A673 (cell line): ENCODE data around the gene DBX1. TPM values are rescaled to one million over a fixed set of nuclear protein-coding genes. Genes with fewer than 3 reads are reported as not detected.

ENCODE experiments used
- BruUV-seq: library from RNA; stranded (reverse); fragments of 400-500 nt; replicated peaks from 2 replicates; lab custom pipeline; 2021; lab: Mats Ljungman, UMichigan
- CTCF ChIA-PET: fragments of 300-600 bp; sonication (Branson Sonifier 250); formaldehyde crosslinking; loops from one replicate; lab custom pipeline; 2022; ENCODE audit warnings: antibody characterized with exemption; lab: Charles Lee
- POLR2A ChIA-PET: fragments of 300-600 bp; sonication (Branson Sonifier 250); formaldehyde crosslinking; loops from one replicate; lab custom pipeline; 2022; ENCODE audit warnings: antibody characterized with exemption; ENCODE audit not compliant: low non-redundant PET; lab: Charles Lee
- DNase-seq: peaks from one replicate; pipeline ENCODE4 v3.0.0-alpha.2; 2015; ENCODE audit warnings: low spot score
- H3K27ac ChIP-seq: fragments of 200-600 bp; sonication (generic); 2 replicates; pipeline ENCODE4 v1.5.1; 2016; ENCODE audit warnings: mixed run types, low read depth, mild to moderate bottlenecking, mixed read lengths, antibody characterized with exemption, low read length; ENCODE audit not compliant: poor library complexity, severe bottlenecking
- H3K27me3 ChIP-seq: fragments of 200-600 bp; sonication (generic); replicated peaks from 2 replicates; pipeline ENCODE4 v1.6.1; 2017; ENCODE audit warnings: mixed run types, low read depth, mild to moderate bottlenecking, mixed read lengths, antibody characterized with exemption, low read length; ENCODE audit not compliant: insufficient read depth, poor library complexity
- H3K36me3 ChIP-seq: fragments of 200-600 bp; sonication (generic); 2 replicates; pipeline ENCODE4 v1.6.1; 2016; ENCODE audit warnings: mixed run types, mild to moderate bottlenecking, mixed read lengths, antibody characterized with exemption, low read length; ENCODE audit not compliant: insufficient read depth, poor library complexity, severe bottlenecking
- H3K4me1 ChIP-seq: fragments of 200-600 bp; sonication (generic); 2 replicates; pipeline ENCODE4 v1.6.1; 2017; ENCODE audit warnings: mixed run types, mild to moderate bottlenecking, mixed read lengths, antibody characterized with exemption, low read length; ENCODE audit not compliant: insufficient read depth, poor library complexity, severe bottlenecking
- H3K4me3 ChIP-seq: fragments of 200-600 bp; sonication (generic); 2 replicates; pipeline ENCODE4 v1.5.1; 2016; ENCODE audit warnings: low read depth, mixed run types, mild to moderate bottlenecking, mixed read lengths, low read length; ENCODE audit not compliant: poor library complexity, severe bottlenecking
- H3K9me3 ChIP-seq: fragments of 200-600 bp; sonication (generic); 2 replicates; pipeline ENCODE4 v1.6.1; 2016; ENCODE audit warnings: mixed run types, low read depth, mild to moderate bottlenecking, mixed read lengths, antibody characterized with exemption, low read length; ENCODE audit not compliant: poor library complexity, severe bottlenecking
- CTCF ChIP-seq: fragments of 300-800, 200-600 bp; sonication (generic); conservative IDR thresholded peaks from 2 replicates; pipeline ENCODE4 v1.5.1; 2017; ENCODE audit warnings: low read depth, mild to moderate bottlenecking, antibody characterized with exemption, low read length, moderate library complexity, mixed read lengths
- EZH2 ChIP-seq: fragments of 200-600 bp; sonication (generic); IDR thresholded peaks from 2 replicates; pipeline ENCODE4 v1.6.1; 2017; ENCODE audit warnings: borderline replicate concordance, low read depth, mild to moderate bottlenecking, mixed read lengths, antibody characterized with exemption, low read length; ENCODE audit not compliant: poor library complexity, severe bottlenecking
- intact Hi-C: fragments of 100-400 bp; cut with micrococcal nuclease; formaldehyde crosslinking; loops from one replicate; pipeline ENCODE4 v1.10.0; 2022; ENCODE audit not compliant: unreplicated experiment
- total RNA-seq: library from RNA; stranded (reverse); gene quantifications from 2 replicates; pipeline ENCODE4 v1.2.3, GENCODE V29; 2021

DBX1 gene
- total RNA-seq, 1 experiment from 2014 or later: not detected

- POLR2A ChIA-PET: no interaction called here
- no peak for DNase-seq
- no peaks in the 10 kb centered on the region for H3K9me3 ChIP-seq
- TF ChIP-seq CTCF: no peak
- no peak for TF ChIP-seq EZH2
- H3K4me1 ChIP-seq: no peaks in the 10 kb centered on the region
- BruUV-seq: no TSS peak
- no peaks in the 10 kb centered on the region for H3K36me3 ChIP-seq
- CTCF ChIA-PET: interaction anchor here (0.9 kb wide), 1 partner anchor 11 kb away, joined by 3 read pairs; no protein-coding TSS in a partner anchor
- H3K27ac ChIP-seq: no peak overlapping the region
- no peaks in the 10 kb centered on the region for H3K27me3 ChIP-seq
- no peak overlapping the region for H3K4me3 ChIP-seq
- intact Hi-C loops: no loop called here
These were observed 43.0 kb downstream of the DBX1 start for GRCh38 chr11:20117291-20117690.

- BruUV-seq: no TSS peak
- intact Hi-C loops: no loop called here
- H3K4me1 ChIP-seq: no peaks in the 10 kb centered on the region
- no peaks in the 10 kb centered on the region for H3K27me3 ChIP-seq
- no peak for DNase-seq
- no peak overlapping the region for H3K4me3 ChIP-seq
- no peaks in the 10 kb centered on the region for H3K36me3 ChIP-seq
- no peaks in the 10 kb centered on the region for H3K9me3 ChIP-seq
- POLR2A ChIA-PET: no interaction called here
- no peak overlapping the region for H3K27ac ChIP-seq
- CTCF ChIA-PET: interaction anchor here (0.9 kb wide), 1 partner anchor 11 kb away, joined by 3 read pairs; no protein-coding TSS in a partner anchor
- TF ChIP-seq EZH2: no peak
These were observed 43.5 kb downstream of the DBX1 start for GRCh38 chr11:20116825-20117224.

- ChIA-PET CTCF (no interaction called here), POLR2A (no interaction called here)
- Histone ChIP-seq H3K27ac (no peak overlapping the region), H3K4me1 (no peaks in the 10 kb centered on the region), H3K9me3 (no peaks in the 10 kb centered on the region), H3K4me3 (no peak overlapping the region), H3K27me3 (no peaks in the 10 kb centered on the region), H3K36me3 (no peaks in the 10 kb centered on the region)
- TF ChIP-seq CTCF (no peak), EZH2 (no peak)
- intact Hi-C loops: loop anchor here (5.0 kb wide), 1 partner anchor 162 kb away; no protein-coding TSS in a partner anchor
- no peak for DNase-seq
- BruUV-seq: no TSS peak
These were observed 45.7 kb downstream of the DBX1 start for GRCh38 chr11:20114588-20114987.

- no TSS peak for BruUV-seq
- ChIA-PET CTCF (no interaction called here), POLR2A (no interaction called here)
- intact Hi-C loops: loop anchor here (5.0 kb wide), 1 partner anchor 161 kb away; no protein-coding TSS in a partner anchor
- Histone ChIP-seq H3K36me3 (no peaks in the 10 kb centered on the region), H3K27me3 (no peaks in the 10 kb centered on the region), H3K4me3 (no peak overlapping the region), H3K9me3 (no peaks in the 10 kb centered on the region), H3K27ac (no peak overlapping the region), H3K4me1 (no peaks in the 10 kb centered on the region)
- no peak for TF ChIP-seq EZH2
- no peak for DNase-seq
These were observed 47.2 kb downstream of the DBX1 start for GRCh38 chr11:20113149-20113438.
